ENCODE results near the gene MIB2.
"Not testable (repeated sequence)": the region's sequence is repeated elsewhere in the genome, so short reads cannot be mapped to it uniquely, and the experiment has no call there.

MIB2 gene

GRCh38 chr1:1658583-1659549, 43.6 kb downstream of the MIB2 start, which contains the start of gene CDK11B:
Gene CDK11B, minus strand, starts transcription at chr1:1659004. Its CDS starts 1,519 bp downstream, at chr1:1657485.
- peak within 1 kb of the TSS; percentile 76 for H3K4me3 ChIP-seq (ENCODE audit: low read depth, low read length)
- TF ChIP-seq, protein P1, sequence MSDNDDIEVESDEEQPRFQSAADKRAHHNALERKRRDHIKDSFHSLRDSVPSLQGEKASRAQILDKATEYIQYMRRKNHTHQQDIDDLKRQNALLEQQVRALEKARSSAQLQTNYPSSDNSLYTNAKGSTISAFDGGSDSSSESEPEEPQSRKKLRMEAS (IDR thresholded peaks at IDR 0.05; ENCODE audit: low read depth, low read length) = peak; percentile 50; the same call in 1 of the 2 replicates
- peak; percentile 59; the same call in 1 of the 2 replicates for TF ChIP-seq MYC (IDR thresholded peaks at IDR 0.05; ENCODE audit: low read depth, low read length)
- DNase-seq (ENCODE audit: low read depth) = peak; percentile 94

DNA sequence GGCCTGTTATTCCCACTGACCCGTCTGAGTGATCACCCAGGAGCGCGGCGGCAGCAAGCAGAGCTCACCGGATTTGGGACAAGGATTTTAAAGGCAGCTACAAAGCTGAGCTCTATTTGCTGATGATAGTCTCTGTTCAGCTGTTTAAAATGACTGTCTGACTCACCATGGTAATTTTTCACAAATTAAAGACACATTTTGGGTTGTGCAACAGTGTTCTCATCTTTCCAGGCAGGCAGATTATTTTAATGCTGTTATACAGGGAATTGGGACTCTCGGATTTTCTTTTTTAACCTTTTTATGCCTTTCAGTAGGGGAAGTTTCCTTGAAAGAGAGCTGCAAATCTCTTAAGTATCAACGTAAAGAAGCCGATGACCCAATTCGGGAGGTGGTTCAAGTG, 47.1 kb downstream of the MIB2 start:
- H3K4me3 ChIP-seq (ENCODE audit: low read depth, low read length); DNase-seq (ENCODE audit: low read depth): not testable (repeated sequence)

DNA sequence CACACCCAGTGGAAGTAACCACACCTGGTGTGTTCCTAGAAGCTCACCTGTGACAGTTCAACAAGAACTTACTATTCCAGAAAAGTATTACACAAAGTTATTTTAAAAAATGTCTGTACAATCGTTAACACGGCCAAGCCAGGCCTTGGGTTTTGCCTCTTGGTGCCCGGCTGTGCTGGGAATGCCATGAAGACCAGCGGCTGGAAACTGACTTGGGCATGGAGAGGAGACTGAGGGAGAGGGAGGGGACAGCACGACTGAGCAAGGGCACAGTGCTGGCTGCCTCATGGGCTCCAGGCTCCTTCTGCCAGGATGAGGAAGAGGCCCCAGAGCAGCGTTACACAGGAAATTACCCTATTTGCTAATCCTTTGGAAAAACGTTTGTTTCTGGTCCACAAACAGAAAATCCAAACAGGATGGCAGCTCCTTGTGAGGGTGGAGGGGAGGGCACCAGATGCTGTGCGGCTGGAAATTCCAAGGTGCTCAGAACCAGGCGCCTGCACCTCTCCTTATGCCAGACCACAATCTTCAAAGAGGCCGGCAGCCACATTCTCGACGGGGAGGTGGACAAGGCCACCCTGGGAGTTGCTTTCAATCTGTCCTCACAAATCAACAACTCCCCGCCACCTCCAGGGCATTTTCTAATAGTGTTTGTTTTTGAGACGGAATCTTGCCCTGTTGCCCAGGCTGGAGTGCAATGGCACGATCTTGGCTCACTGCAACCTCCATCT, 47.7 kb downstream of the MIB2 start:
- H3K4me3 ChIP-seq (ENCODE audit: low read depth, low read length); DNase-seq (ENCODE audit: low read depth): not testable (repeated sequence)

GRCh38 chr1:1664318-1664717, 49.0 kb downstream of the MIB2 start:
- DNase-seq (ENCODE audit: low read depth); H3K4me3 ChIP-seq (ENCODE audit: low read depth, low read length): not testable (repeated sequence)

GRCh38 chr1:1664941-1665814, 49.9 kb downstream of the MIB2 start:
- H3K4me3 ChIP-seq (ENCODE audit: low read depth, low read length) = no peak overlapping the region
- TF ChIP-seq MYC (IDR thresholded peaks at IDR 0.05; ENCODE audit: low read depth, low read length) = no peak
- TF ChIP-seq, protein P1 (IDR thresholded peaks at IDR 0.05; ENCODE audit: low read depth, low read length) = no peak
- TF ChIP-seq, protein P2, sequence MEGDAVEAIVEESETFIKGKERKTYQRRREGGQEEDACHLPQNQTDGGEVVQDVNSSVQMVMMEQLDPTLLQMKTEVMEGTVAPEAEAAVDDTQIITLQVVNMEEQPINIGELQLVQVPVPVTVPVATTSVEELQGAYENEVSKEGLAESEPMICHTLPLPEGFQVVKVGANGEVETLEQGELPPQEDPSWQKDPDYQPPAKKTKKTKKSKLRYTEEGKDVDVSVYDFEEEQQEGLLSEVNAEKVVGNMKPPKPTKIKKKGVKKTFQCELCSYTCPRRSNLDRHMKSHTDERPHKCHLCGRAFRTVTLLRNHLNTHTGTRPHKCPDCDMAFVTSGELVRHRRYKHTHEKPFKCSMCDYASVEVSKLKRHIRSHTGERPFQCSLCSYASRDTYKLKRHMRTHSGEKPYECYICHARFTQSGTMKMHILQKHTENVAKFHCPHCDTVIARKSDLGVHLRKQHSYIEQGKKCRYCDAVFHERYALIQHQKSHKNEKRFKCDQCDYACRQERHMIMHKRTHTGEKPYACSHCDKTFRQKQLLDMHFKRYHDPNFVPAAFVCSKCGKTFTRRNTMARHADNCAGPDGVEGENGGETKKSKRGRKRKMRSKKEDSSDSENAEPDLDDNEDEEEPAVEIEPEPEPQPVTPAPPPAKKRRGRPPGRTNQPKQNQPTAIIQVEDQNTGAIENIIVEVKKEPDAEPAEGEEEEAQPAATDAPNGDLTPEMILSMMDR (IDR thresholded peaks at IDR 0.05; ENCODE audit: low read depth, low read length) = no peak
- TF ChIP-seq POLR2A (IDR thresholded peaks at IDR 0.05; ENCODE audit: extremely low read depth, insufficient read length) = no peak
- no peak for DNase-seq (ENCODE audit: low read depth)

- no peak overlapping the region for H3K4me3 ChIP-seq (ENCODE audit: low read depth, low read length)
- peak; percentile 40 for DNase-seq (ENCODE audit: low read depth)
- TF ChIP-seq, protein P1 (IDR thresholded peaks at IDR 0.05; ENCODE audit: low read depth, low read length) = no peak
- TF ChIP-seq, protein P2 (IDR thresholded peaks at IDR 0.05; ENCODE audit: low read depth, low read length) = peak; percentile 49
Measured at GRCh38 chr1:1665815-1666251, 50.5 kb downstream of the MIB2 start.

- TF ChIP-seq, protein P1 (IDR thresholded peaks at IDR 0.05; ENCODE audit: low read depth, low read length) = no peak
- TF ChIP-seq POLR2A (IDR thresholded peaks at IDR 0.05; ENCODE audit: extremely low read depth, insufficient read length) (no peak), MYC (IDR thresholded peaks at IDR 0.05; ENCODE audit: low read depth, low read length) (no peak)
- TF ChIP-seq, protein P2 (IDR thresholded peaks at IDR 0.05; ENCODE audit: low read depth, low read length) = no peak
Measured at GRCh38 chr1:1666526-1666925, 51.2 kb downstream of the MIB2 start.

More at GRCh38 chr1:1666526-1666925, 51.2 kb downstream of the MIB2 start:
- no peak overlapping the region for H3K4me3 ChIP-seq (ENCODE audit: low read depth, low read length)
- no peak for DNase-seq (ENCODE audit: low read depth)

Measured in NB4 (cell line).